ENCODE data around the gene MAP2. TPM values are rescaled to one million over a fixed set of nuclear protein-coding genes. Genes with fewer than 3 reads are reported as not detected.

Gene MAP2
- total RNA-seq, 4 donors from 2014 or later, result 73.8 to 211 (median 122) TPM

- WGBS, 2 donors, result 83 to 86% methylated on average over 1 of the region's 1 CpG
- H3K9me3 ChIP-seq, result no peaks in the 10 kb centered on the region
- H3K27ac ChIP-seq, result no peak overlapping the region
- no peaks in the 10 kb centered on the region for H3K27me3 ChIP-seq
- no peaks in the 10 kb centered on the region for H3K36me3 ChIP-seq
- intact Hi-C loops (cut with DNase I), result no loop called here
- H3K4me1 ChIP-seq, result peaks cover 0 to 7% of the 10 kb centered on the region in 2 donors
- no peak overlapping the region for H3K4me3 ChIP-seq (replicated peaks in 1 of 3)
- no peak for DNase-seq
- TF ChIP-seq POLR2A (IDR thresholded peaks at IDR 0.05), result no peak
These were observed 40.0 kb downstream of the MAP2 start for GRCh38 chr2:209463835-209464234.

GRCh38 chr2:209468846-209469245 is 45.0 kb downstream of the MAP2 start:
- Histone ChIP-seq H3K9me3 (no peaks in the 10 kb centered on the region), H3K4me3 (replicated peaks in 1 of 3) (no peak overlapping the region), H3K4me1 (peaks cover 22 to 23% of the 10 kb centered on the region in 2 donors), H3K36me3 (no peaks in the 10 kb centered on the region), H3K27me3 (no peaks in the 10 kb centered on the region), H3K27ac (no peak overlapping the region)
- no peak for DNase-seq
- WGBS, 2 donors, result 90 to 98% methylated on average over 1 of the region's 1 CpG
- intact Hi-C loops (cut with DNase I), result no loop called here
- TF ChIP-seq CTCF (IDR thresholded peaks at IDR 0.05) (no peak), POLR2A (IDR thresholded peaks at IDR 0.05) (no peak)

DNA sequence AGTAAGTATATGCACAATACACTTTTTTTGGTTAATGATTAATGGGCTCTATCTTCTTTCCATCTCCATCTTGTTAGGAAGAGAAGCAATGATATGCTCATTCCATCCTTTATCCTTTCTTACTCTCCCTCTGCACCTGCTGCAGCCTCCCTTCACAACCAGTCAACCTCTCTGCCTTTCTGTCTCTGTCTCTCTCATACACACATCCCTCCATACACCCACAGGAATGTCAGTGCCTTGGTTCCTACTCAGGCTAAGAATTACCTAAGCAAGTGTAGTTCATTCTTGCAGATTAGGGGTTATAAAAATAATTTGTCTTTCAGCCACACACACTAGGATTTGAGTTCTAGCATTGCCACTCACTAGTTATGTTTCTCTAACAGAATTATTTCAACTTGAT is 45.6 kb downstream of the MAP2 start:
- DNase-seq, result no peak
- Histone ChIP-seq H3K4me3 (replicated peaks in 1 of 3) (no peak overlapping the region), H3K4me1 (peaks cover 22 to 28% of the 10 kb centered on the region in 2 donors), H3K27ac (no peak overlapping the region), H3K27me3 (no peaks in the 10 kb centered on the region), H3K36me3 (no peaks in the 10 kb centered on the region), H3K9me3 (no peaks in the 10 kb centered on the region)
- intact Hi-C loops (cut with DNase I), result no loop called here
- TF ChIP-seq CTCF (IDR thresholded peaks at IDR 0.05) (no peak), POLR2A (IDR thresholded peaks at IDR 0.05) (no peak)

- Histone ChIP-seq H3K4me1 (peaks cover 22 to 29% of the 10 kb centered on the region in 2 donors), H3K27ac (no peak overlapping the region), H3K27me3 (no peaks in the 10 kb centered on the region), H3K4me3 (replicated peaks in 1 of 3) (no peak overlapping the region), H3K9me3 (no peaks in the 10 kb centered on the region), H3K36me3 (no peaks in the 10 kb centered on the region)
- no peak for TF ChIP-seq POLR2A (IDR thresholded peaks at IDR 0.05)
- no peak for TF ChIP-seq CTCF (IDR thresholded peaks at IDR 0.05)
- DNase-seq, result no peak
- WGBS, 2 donors, result 93 to 96% methylated on average over 2 of the region's 2 CpGs
- intact Hi-C loops (cut with DNase I), result no loop called here
These were observed 46.6 kb downstream of the MAP2 start for GRCh38 chr2:209470466-209470865.

DNA sequence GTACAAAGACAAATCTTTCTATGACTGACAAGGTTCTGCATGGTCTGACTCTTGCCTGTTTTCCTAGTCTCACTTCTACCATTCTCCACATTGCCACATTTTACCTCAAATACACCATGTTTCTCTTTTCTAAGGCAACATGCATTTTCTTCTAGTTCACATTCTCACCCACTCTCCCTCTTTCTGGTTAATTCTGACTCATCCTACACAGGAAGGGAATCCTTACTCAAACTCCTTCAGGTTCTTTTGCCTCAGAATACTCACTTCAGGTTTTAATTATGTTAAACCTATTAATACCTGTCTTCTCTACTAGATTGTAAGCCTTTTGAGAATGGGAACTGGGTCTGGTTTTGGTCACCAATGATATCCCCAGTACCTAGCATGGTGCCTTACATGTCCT is 47.2 kb downstream of the MAP2 start:
- Histone ChIP-seq H3K9me3 (no peaks in the 10 kb centered on the region), H3K4me3 (replicated peaks in 1 of 3) (no peak overlapping the region), H3K27me3 (no peaks in the 10 kb centered on the region), H3K36me3 (no peaks in the 10 kb centered on the region), H3K4me1 (peaks cover 22 to 29% of the 10 kb centered on the region in 2 donors), H3K27ac (no peak overlapping the region)
- TF ChIP-seq POLR2A (IDR thresholded peaks at IDR 0.05), result no peak
- no peak for TF ChIP-seq CTCF (IDR thresholded peaks at IDR 0.05)
- DNase-seq, result no peak
- intact Hi-C loops (cut with DNase I), result no loop called here
